HCT116 (cell line): ENCODE measurements around the gene GLCE.

ENCODE experiments used
- CBX3 ChIP-seq: IDR thresholded peaks from 2 replicates; pipeline ENCODE4 v1.6.1; 2012; ENCODE audit warnings: low read depth
- CTCF ChIP-seq, 3 experiments: fragments of 200-600 bp in 1 of 3; sonication (generic) in 1 of 3; IDR thresholded peaks in 2 of 3; conservative IDR thresholded peaks in 1 of 3; 2 replicates each; pipeline ENCODE4 v1.5.1; 2012 to 2017; ENCODE audit warnings: low read depth in 2 of 3, low read length in 2 of 3, antibody characterized with exemption in 1 of 3, borderline replicate concordance in 1 of 3, control low read depth in 1 of 3, mild to moderate bottlenecking in 1 of 3, mixed read lengths in 1 of 3, mixed run types in 1 of 3, moderate library complexity in 1 of 3; ENCODE audit not compliant: insufficient read depth in 1 of 3
- ELF1 ChIP-seq: IDR thresholded peaks from 2 replicates; pipeline ENCODE4 v1.6.1; 2012; ENCODE audit warnings: low read depth, borderline replicate concordance
- EZH2 ChIP-seq: fragments of 200-600 bp; sonication (generic); IDR thresholded peaks from 2 replicates; pipeline ENCODE4 v1.6.1; 2017; ENCODE audit warnings: antibody characterized with exemption, mixed run types
- FOSL1 ChIP-seq: IDR thresholded peaks from 2 replicates; pipeline ENCODE4 v1.6.1; 2012; ENCODE audit warnings: low read depth
- JUND ChIP-seq: IDR thresholded peaks from 2 replicates; pipeline ENCODE4 v1.6.1; 2012
- POLR2A ChIP-seq: IDR thresholded peaks from 2 replicates; pipeline ENCODE4 v1.7.0; 2011; ENCODE audit warnings: borderline replicate concordance; ENCODE audit not compliant: insufficient read depth, insufficient read length; ENCODE audit errors: extremely low read depth
- POLR2AphosphoS5 ChIP-seq: IDR thresholded peaks from 2 replicates; pipeline ENCODE4 v1.6.1; 2011; ENCODE audit warnings: mild to moderate bottlenecking, low read depth, low read length, moderate library complexity
- SIN3A ChIP-seq: IDR thresholded peaks from 2 replicates; pipeline ENCODE4 v1.6.1; 2012; ENCODE audit warnings: low read depth
- SRF ChIP-seq: IDR thresholded peaks from 2 replicates; pipeline ENCODE4 v1.6.1; 2012; ENCODE audit warnings: low read depth
- TCF7L2 ChIP-seq: IDR thresholded peaks from 2 replicates; pipeline ENCODE4 v1.7.0; 2011; ENCODE audit warnings: borderline replicate concordance, inconsistent platforms; ENCODE audit not compliant: insufficient read depth, insufficient read length; ENCODE audit errors: extremely low read depth
- ZFX ChIP-seq: fragments of 450-650 bp; IDR thresholded peaks from 2 replicates; pipeline ENCODE4 v1.6.1; 2017
- ZNF274 ChIP-seq: fragments of 200-500 bp; sonication (Bioruptor generic); IDR thresholded peaks from 2 replicates; pipeline ENCODE4 v1.6.1; 2014; ENCODE audit warnings: mild to moderate bottlenecking, low read depth, low read length, inconsistent platforms
- TF ChIP-seq, protein P1 (sequence below): IDR thresholded peaks from 2 replicates; pipeline ENCODE4 v1.6.1; 2012

GRCh38 chr15:69302929-69303328, 142.5 kb downstream of the GLCE start:
- no peak for TF ChIP-seq TCF7L2
- TF ChIP-seq ZFX: no peak
- no peak for TF ChIP-seq SRF
- TF ChIP-seq CTCF (IDR thresholded peaks at IDR 0.05 in 2 of 3, conservative IDR thresholded peaks at IDR 0.05 in 1 of 3; ENCODE audit: borderline replicate concordance in 1 of 3, insufficient read depth in 1 of 3, low read depth in 2 of 3, low read length in 2 of 3): no peak
- no peak for TF ChIP-seq JUND
- TF ChIP-seq POLR2AphosphoS5: no peak
- TF ChIP-seq CBX3: no peak
- no peak for TF ChIP-seq POLR2A
- TF ChIP-seq, protein P1, sequence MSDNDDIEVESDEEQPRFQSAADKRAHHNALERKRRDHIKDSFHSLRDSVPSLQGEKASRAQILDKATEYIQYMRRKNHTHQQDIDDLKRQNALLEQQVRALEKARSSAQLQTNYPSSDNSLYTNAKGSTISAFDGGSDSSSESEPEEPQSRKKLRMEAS: no peak
- TF ChIP-seq ZNF274: no peak
- no peak for TF ChIP-seq ELF1
- TF ChIP-seq EZH2: no peak
- TF ChIP-seq FOSL1: no peak
- no peak for TF ChIP-seq SIN3A
